VCaP (cell line): Measurements from ENCODE around the gene FAM221A.

Source experiments
- H3K27ac ChIP-seq: fragments of 450-650 bp; 2 replicates; pipeline ENCODE4 v1.5.1; 2017
- TF ChIP-seq, protein P1 (sequence below): fragments of 450-650 bp; conservative IDR thresholded peaks from 2 replicates; pipeline ENCODE4 v1.5.1; 2017; ENCODE audit warnings: mild to moderate bottlenecking, moderate library complexity

FAM221A gene

GRCh38 chr7:23685731-23686130 is 5.7 kb downstream of the FAM221A start:
- H3K27ac ChIP-seq = no peak overlapping the region
- TF ChIP-seq, protein P1, sequence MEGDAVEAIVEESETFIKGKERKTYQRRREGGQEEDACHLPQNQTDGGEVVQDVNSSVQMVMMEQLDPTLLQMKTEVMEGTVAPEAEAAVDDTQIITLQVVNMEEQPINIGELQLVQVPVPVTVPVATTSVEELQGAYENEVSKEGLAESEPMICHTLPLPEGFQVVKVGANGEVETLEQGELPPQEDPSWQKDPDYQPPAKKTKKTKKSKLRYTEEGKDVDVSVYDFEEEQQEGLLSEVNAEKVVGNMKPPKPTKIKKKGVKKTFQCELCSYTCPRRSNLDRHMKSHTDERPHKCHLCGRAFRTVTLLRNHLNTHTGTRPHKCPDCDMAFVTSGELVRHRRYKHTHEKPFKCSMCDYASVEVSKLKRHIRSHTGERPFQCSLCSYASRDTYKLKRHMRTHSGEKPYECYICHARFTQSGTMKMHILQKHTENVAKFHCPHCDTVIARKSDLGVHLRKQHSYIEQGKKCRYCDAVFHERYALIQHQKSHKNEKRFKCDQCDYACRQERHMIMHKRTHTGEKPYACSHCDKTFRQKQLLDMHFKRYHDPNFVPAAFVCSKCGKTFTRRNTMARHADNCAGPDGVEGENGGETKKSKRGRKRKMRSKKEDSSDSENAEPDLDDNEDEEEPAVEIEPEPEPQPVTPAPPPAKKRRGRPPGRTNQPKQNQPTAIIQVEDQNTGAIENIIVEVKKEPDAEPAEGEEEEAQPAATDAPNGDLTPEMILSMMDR = no peak

DNA sequence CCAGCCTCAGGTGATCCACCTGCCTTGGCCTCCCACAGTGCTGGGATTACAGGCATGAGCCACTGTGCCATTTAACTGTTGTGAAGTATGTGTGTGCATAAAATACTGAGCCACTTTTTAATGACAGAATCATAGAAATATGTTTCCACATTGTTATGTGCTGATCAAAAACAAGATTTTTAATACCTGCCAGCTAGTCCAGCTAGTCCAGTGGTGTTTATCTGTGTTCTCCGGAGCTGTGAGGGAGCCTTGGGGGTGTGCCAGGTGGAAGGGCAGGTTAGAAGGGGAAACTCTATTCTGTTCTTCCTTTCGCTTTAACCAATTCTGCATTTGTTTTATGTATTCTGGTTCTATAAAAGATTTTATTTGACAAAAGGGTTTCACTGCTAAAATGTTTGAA is 7.0 kb downstream of the FAM221A start:
- H3K27ac ChIP-seq = no peak overlapping the region
- TF ChIP-seq, protein P1 = no peak

- H3K27ac ChIP-seq = no peak overlapping the region
- TF ChIP-seq, protein P1 = no peak
These were observed 9.2 kb downstream of the FAM221A start for GRCh38 chr7:23689165-23689564.

DNA sequence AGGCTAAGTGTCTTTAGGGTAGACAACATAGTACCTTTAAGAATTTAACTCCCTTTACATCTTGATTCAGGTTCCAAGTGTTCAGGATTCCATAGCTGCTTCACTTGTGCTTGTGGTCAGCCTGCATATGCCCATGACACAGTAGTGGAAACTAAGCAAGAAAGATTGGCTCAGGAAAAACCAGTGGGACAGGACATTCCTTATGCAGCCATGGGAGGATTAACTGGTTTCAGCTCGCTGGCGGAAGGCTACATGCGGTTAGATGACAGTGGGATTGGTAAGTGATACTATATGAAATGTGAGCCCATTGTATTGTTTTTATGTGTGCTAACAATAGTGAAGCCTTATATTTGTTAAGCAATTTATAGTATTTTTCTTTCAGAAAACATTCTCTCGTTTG is 11.3 kb downstream of the FAM221A start:
- H3K27ac ChIP-seq = no peak overlapping the region
- TF ChIP-seq, protein P1 = no peak

- no peak overlapping the region for H3K27ac ChIP-seq
These were observed 13.2 kb downstream of the FAM221A start for GRCh38 chr7:23693224-23693623.

DNA sequence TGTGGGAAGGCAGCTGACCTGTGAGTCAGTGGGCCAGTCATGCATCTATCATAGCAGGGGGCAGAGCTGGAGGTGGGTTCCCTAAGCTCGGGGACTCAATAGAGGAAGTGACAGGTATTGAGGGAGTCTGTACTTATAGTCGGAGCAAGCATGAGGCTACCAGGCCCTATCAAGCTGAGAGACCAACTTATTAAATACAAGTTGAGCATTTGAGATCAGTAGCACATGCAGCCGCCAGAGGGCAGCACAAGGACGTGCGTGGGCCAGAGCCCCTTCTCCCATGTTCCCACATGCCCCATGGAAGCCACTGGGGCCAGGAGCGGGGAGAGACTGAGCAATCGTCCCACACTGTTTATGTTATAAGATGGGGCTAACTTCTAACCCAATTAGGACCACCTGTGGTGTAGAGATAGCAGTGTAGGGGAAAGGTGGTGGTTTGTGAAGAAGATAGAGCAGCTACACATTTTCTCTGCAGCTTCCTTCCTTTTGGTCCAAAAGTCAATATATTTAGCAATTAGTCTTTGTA is 17.0 kb downstream of the FAM221A start:
- TF ChIP-seq, protein P1 = peak; percentile 76
- H3K27ac ChIP-seq = no peak overlapping the region

More at GRCh38 chr7:23693224-23693623, 13.2 kb downstream of the FAM221A start:
- TF ChIP-seq, protein P1 = no peak

GRCh38 chr7:23698822-23699221 is 18.8 kb downstream of the FAM221A start:
- TF ChIP-seq, protein P1 = no peak
- no peak overlapping the region for H3K27ac ChIP-seq
